PFSK-1 (cell line): ENCODE data around the gene FEV.

Source experiments
- FOXP2 ChIP-seq: optimal IDR thresholded peaks from 2 replicates; pipeline ENCODE3; 2011; ENCODE audit warnings: borderline replicate concordance, control low read depth, inconsistent platforms; ENCODE audit not compliant: insufficient read depth; ENCODE audit errors: extremely low read length, extremely low read depth
- POLR2AphosphoS5 ChIP-seq: IDR thresholded peaks from 2 replicates; pipeline ENCODE4 v1.6.1; 2012; ENCODE audit warnings: low read depth, mild to moderate bottlenecking, control low read depth, low read length, moderate library complexity
- REST ChIP-seq, 2 experiments: IDR thresholded peaks; 2 replicates each; pipeline versions ENCODE4 v1.6.1 to v1.8.0; 2011 to 2012; ENCODE audit warnings: low read depth in 2 of 2, low read length in 2 of 2, control low read depth in 1 of 2, inconsistent platforms in 1 of 2, mild to moderate bottlenecking in 1 of 2, moderate library complexity in 1 of 2; ENCODE audit not compliant: insufficient read depth in 1 of 2
- SIN3A ChIP-seq: IDR thresholded peaks from 2 replicates; pipeline ENCODE4 v1.6.1; 2012; ENCODE audit warnings: mild to moderate bottlenecking, low read length, moderate library complexity, borderline replicate concordance; ENCODE audit not compliant: insufficient read depth
- TAF1 ChIP-seq: IDR thresholded peaks from 2 replicates; pipeline ENCODE4 v1.6.1; 2012; ENCODE audit warnings: low read length, control low read depth, borderline replicate concordance; ENCODE audit not compliant: insufficient read depth

The FEV gene

GRCh38 chr2:218956039-218956438 is 28.9 kb downstream of the FEV start:
- TF ChIP-seq POLR2AphosphoS5 (no peak), TAF1 (no peak), FOXP2 (no peak), SIN3A (no peak), REST (IDR thresholded peaks at IDR 0.05; ENCODE audit: insufficient read depth in 1 of 2, low read depth in 2 of 2, low read length in 2 of 2) (no peak)

- TF ChIP-seq FOXP2 (no peak), TAF1 (no peak), REST (IDR thresholded peaks at IDR 0.05; ENCODE audit: insufficient read depth in 1 of 2, low read depth in 2 of 2, low read length in 2 of 2) (no peak), SIN3A (no peak), POLR2AphosphoS5 (no peak)
Observed at GRCh38 chr2:218954541-218955300, 30.3 kb downstream of the FEV start.

GRCh38 chr2:218953366-218953954 is 31.5 kb downstream of the FEV start:
- TF ChIP-seq REST (IDR thresholded peaks at IDR 0.05; ENCODE audit: insufficient read depth in 1 of 2, low read depth in 2 of 2, low read length in 2 of 2), result no peak
- TF ChIP-seq FOXP2, result no peak
- no peak for TF ChIP-seq POLR2AphosphoS5
- TF ChIP-seq TAF1, result no peak
- no peak for TF ChIP-seq SIN3A

- TF ChIP-seq REST (IDR thresholded peaks at IDR 0.05; ENCODE audit: insufficient read depth in 1 of 2, low read depth in 2 of 2, low read length in 2 of 2), result no peak
- no peak for TF ChIP-seq SIN3A
- no peak for TF ChIP-seq POLR2AphosphoS5
- TF ChIP-seq FOXP2, result no peak
- TF ChIP-seq TAF1, result no peak
Observed at GRCh38 chr2:218952160-218952559, 32.8 kb downstream of the FEV start.
